ENCODE results near the gene CTTN.
A peak's percentile ranks its signal among the peaks of the same experiment; 100 is the strongest.

CTTN gene

DNA sequence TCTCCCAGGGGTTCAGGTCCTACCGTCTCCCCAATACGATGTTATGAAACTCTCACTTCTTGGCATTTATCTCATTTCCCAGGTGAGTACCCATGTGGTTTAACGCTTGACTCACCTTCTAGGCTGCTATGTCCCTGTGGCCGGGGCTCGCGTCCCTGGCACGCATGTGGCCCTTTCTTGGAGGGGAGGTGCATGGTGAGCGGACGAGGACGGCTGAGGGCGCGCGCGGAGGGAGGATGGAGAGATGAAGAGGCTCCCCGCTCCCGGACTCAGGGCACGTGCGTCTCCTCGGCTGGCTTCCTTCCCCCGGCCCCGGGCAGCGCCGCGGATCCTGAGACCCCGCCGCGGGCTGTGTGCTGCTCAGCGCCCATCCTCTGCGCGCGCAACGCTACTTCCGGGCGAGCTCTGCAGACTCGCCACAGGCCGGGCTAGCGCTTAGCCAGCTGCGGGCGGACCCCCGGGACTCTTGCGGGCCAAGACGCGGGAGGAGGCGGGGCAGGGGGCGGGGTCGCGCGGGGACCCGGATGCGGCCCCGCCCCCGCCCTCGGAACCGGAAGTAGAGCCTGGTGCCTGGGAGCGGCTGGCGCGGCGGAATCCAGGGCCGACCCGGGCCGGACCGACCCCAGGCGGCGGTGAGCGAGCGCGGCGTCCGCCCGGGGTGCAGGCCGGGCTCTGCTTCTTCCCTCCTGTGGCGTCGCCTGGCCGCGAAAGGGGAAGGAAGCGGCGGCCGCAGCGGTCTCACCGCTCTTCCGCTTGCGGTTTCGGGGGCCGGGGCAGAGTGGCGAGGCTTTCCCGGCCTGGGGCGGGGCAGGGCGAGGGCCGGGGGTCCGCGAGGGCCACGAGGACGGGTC, at the start of gene CTTN:
Gene CTTN, plus strand, starts transcription at position 547 of the 851 bp plus-strand sequence. CDS start 8,769 bp downstream, outside the sequence.
- peak; percentile 94 for DNase-seq

DNA sequence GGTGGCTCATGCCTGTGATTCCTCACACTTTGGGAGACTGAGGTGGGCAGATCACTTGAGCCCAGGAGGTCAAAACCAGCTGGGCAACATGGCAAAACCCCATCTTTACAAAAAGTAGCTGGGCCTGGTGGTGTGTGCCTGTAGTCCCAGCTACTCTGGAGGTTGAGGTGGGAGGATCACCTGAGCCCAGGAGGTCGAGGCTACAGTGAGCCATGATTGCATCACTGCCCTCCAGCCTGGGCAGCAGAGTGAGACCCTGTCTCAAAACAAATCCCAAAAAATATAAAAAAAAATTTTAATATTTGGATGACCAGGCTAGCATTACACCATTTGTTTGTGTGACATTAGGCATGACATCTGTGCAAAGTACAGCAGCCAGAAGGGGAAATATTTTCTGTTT, 49.7 kb upstream of the CTTN start:
- DNase-seq = no peak

GRCh38 chr11:70351646-70352045, 46.7 kb upstream of the CTTN start:
- no peak for DNase-seq

DNA sequence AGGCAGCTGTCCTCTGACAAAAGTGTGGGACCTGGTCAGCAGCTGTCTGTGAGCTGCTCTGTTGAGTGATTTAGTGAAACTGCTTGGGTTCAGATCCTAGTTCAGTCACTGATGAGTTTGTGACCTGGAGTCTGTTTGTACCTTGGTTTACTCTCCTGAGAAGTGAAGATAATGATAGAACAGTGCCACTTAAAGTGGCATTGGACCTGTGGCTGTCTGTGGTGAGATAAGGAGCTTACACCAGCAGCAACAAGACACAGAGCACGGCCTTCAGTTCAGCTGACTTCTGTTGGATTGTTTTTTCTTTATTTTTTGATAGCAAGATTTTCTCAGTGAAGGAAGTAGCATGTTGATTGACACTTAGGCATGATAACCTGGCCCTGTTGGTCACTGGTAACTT, 46.2 kb upstream of the CTTN start:
- DNase-seq = no peak

DNA sequence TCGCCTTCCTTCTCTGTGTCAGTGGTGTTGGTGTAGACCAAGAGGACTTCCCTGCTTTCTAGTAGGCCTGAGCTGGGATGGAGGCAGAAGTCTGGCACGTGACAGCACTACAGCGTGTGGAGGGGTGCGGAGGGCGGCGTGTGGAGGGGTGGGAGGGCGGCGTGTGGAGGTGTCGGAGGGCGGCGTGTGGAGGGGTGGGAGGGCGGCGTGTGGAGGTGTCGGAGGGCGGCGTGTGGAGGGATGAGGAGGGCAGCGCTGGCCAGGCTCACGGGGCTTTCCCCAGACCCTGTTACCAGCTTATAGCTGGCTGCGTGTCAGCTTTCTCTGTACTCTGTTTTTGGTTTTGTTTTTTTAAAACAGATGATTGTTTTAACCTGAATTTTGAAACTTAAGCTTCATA, 45.7 kb upstream of the CTTN start:
- no peak for DNase-seq

GRCh38 chr11:70353329-70353728, 45.0 kb upstream of the CTTN start:
- DNase-seq = no peak

DNA sequence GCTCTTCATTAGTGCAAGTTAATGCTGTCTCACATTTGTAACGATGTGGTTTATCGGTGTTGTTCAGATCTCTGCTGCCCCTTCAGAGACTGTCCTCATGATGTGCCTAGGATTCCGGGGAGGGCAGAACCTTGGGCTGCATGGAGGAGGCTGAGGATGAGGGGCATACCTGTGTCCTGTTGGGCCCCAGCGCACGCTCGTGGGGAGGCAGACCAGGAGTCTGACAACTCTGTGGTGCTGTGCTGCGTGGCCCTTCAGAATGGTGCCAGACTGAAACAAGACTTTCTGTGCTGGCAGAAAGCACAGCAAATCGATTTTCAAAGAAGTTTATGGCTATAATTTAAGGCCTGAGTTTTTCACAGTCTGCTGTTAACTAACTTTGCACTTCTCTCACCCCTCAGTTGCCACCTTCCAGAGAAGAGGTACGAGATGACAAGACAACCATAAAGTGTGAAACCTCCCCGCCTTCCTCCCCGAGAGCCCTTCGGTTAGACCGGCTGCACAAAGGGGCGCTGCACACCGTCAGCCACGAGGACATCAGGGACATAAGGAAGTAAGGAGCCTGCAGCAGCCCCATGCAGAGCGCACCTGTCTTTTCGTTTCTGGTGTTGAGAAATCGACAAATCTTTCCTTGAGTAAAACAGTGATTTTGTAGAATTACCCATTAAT, 44.3 kb upstream of the CTTN start:
- no peak for DNase-seq

DNA sequence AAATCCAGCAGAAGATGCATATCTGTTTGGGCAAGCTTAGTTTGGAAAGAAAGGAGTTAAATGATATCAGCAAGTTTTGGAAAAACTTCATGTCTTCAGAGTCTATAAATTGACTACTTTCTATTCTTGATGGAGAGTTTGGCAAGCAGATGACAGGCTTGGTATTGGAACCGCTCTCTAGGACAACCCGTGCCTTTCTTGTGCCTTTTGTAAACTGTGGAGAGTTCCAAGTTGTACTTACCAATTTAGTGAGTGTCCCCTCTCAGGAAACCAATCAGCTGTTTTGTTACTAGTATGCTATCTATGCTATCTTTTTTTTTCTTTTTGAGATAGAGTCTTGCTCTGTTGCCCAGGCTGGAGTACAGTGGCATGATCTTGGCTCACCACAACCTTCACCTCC, 43.7 kb upstream of the CTTN start:
- DNase-seq = no peak

DNA sequence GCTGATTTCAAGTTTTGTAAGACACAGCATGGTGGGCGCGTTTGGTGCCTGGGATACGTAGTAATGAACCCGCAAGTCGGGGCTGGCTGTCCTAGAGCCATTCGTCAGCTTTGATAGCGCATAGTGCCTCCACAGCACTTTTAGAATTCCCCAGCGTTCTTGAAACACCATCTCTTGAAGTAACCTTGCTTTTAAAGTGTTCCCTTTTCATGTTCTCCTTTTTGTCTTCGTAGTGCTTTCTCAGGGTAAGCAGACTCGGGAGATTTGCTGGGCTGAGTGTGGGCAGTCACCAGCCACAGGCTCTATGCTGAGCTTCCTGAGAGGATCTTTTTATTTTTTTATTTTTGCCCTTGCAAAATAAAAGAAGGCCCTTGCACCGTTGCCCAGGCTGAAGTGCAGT, 39.6 kb upstream of the CTTN start:
- DNase-seq = no peak

DNA sequence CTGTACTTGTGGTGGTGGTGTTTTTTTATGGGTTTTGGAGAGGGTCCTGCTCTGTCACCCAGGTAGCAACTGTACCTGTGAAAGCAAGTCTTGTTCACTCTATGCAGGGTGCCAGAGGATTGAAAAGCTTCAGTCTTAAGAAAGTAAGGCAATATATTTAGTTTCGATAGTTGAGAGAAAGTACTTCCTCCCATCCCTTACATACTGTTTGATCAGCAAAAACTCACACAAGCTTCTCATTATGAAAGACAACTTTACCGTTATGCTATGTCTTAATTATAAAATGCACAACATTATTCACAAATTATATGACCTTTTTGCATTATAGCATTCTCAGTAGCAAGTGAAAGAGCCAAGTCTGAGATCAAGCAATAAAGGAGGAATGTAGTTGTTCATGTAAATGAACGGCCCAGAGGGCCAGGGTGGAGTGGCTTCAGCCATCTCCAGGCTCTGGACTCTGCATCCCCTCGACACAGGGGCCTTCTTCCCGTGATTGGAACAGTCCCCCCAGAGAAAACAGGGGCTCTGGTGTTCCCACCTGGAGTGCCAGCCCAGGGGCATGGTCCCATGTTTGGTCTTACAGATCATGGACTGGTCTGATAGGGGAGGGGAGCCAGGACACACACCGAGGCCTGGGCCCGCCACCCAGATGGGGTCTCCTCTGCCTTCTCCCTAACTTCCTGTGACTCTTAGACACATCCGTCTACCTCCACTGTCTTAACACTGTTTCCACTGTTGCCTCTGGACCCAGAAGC, 38.7 kb upstream of the CTTN start:
- no peak for DNase-seq

- no peak for DNase-seq
These were observed 38.1 kb upstream of the CTTN start for GRCh38 chr11:70360211-70360610.

DNA sequence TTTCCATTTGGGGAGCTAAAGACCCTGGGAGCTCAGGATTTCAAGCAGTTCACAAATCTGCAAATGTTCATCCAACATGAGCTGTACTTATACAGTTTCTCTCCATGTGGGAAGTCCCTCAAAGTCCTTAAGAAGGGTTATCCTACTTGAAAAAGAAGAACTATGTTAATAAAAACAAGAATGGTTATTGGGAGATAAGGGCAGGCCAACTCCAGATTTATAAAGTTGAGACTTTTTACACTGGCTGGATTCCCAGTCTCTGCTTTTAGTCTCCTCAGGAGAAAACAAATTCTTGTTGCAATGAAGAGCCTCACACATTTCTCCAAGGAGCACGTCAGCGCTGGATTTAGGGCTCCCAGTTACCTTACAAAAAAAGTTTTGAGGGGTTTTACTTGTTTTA, 34.2 kb upstream of the CTTN start:
- DNase-seq = no peak

DNA sequence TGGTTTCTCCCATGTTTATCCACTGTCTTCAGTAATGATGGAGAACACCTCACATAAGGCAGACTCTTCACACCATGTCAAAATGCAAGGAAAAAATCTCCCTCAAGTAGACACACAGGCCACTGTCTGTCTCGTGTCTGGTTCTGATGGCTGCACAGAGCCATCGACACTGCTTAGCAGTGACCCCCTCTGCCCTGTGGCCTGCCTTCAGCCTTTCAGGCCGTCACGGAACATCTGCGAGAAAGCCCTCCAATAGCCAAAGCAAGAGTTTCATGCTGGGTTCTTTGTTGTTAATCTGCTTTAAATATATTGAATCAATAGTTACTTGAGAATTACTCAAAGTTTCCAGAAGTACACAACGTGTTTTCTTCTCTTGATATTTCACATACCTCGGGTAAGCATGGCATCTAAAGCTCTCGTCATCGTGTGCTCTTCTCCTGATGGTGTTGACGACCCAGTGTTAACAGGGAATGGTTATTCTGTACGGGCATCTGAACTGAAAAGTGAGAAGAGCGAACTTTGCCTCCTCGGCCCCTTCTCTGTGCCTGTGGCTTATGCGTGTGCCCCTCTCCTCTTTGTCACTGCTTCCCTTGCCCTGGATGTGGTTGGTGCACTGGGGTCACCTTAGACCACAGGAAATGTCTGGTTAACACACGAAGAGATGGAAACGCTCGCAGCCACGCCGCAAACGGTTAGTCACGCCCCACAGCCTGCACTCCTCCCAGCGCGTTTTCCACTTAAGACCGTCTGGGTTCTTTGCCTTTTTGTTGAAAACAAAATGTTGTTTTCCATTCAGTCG, 33.4 kb upstream of the CTTN start:
- DNase-seq = no peak

DNA sequence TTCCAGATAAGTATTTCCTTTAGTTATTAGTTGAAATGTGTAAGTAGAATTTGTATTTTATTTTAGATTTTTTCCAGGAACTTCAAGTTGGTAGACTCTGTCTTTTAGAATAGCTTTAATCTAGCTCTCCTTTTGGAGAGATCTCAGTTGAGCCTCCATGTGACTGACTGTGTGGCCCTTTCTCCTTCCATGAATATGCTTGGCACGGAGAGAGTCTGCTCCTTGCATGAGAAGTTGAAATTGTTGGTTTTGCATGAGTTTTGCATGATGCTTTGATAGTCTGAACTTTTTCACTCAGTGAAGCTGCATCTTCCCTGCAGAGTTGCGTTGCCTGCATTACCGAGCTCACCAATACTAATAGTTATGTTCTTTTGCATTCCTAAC, 32.8 kb upstream of the CTTN start:
- DNase-seq = no peak

DNA sequence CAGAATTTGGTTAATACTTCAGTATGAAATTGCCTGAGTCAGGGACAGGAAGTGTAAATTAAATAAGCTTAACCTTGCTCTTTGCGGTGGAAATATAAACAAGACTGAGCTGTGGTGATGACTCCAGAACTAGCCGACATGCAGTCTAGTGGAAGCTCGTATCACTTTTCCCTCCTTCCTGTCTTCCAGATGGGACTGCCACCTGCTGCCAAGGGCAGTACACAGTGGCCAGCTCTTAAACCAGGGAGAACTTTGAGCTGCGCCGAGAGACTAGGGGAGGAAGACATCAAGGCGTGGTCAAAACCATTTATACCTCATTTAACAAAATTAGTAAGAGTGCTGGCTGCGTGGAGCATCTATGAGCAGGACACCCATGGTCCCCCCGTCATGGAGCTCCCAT, 31.3 kb upstream of the CTTN start:
- peak; percentile 22 for DNase-seq

- no peak for DNase-seq
These were observed 29.4 kb upstream of the CTTN start for GRCh38 chr11:70368961-70369360.

DNA sequence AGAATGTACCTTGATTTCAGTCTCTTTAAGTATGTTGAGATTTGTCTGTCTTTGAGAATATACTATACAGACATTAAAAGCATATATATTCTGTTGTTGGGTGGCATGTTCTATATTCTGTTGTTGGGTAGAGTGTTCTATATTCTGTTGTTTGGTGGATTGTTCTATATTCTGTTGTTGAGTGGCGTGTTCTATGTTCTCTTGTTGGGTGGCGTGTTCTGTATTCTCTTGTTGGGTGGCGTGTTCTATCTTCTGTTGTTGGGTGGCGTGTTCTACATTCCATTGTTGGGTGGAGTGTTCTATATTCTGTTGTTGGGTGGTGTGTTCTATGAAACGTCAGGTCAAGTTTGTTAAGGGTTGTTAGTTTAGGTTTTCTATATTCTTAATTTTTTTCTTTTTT, 27.1 kb upstream of the CTTN start:
- no peak for DNase-seq

DNA sequence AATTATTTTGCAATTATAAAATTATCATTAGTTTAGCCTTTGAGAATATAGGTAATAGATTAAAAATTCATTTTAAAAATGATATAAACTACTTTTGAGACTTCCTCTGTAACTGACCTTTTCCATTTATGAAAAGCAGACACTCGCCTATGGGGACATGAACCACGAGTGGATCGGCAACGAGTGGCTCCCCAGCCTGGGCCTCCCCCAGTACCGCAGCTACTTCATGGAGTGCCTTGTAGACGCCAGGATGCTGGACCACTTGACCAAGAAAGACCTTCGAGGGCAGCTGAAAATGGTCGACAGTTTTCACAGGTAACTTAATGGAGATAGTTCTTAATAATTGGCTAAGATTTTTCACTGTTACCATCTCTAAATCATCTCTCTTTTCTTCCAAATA, 26.3 kb upstream of the CTTN start:
- DNase-seq = no peak

- no peak for DNase-seq
These were observed 21.7 kb upstream of the CTTN start for GRCh38 chr11:70376621-70377020.

- no peak for DNase-seq
These were observed 20.7 kb upstream of the CTTN start for GRCh38 chr11:70377645-70378044.

DNA sequence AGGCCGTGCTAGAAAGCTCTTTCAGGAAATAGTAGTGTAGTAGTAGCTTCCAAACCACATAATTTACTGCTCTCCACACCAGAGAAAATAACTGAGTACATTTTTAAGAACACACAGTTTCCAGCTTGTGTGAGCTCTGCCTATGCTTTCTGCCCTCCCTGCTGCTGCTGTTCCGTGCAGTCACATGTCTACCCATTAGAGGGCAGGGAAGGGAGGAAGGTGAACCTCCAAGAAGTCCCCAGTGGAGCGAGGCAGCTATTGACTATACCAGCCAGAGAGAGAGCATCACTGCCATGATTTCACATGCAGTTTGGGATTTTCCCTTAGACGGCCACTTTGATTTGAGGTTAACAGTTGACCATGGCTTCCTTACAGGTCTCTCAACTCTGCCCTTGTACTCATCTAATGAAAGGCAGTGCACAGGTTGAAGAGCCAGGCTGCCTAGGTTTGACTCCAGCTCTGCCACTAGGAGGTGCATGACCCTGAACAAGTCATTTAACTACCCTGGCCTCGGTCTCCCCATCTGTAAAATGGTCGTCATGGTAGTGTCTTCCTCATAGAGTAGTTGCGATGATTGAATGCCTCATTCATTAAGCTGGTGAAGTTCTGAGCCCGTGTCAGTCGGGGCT, 19.7 kb upstream of the CTTN start:
- DNase-seq = no peak

DNA sequence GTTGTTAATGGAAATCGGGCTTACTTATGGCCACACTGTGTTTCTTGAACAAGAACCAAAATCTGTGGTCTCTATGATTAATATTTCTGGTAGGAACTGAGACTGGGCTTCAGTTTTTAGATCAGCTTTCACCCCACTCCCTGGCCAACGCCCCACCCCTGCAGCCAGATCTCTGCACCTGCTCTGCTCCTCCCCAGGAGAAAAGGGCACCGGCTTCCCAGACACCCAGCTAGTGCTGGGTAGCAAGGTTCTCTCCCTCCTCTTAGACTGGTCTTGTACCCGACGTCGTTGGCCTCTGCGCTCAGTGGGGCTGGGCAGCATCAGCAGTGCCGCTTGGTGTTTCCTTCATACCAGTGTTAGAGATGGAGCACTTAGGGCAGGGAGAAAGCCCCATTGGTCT, 17.0 kb upstream of the CTTN start:
- no peak for DNase-seq
